ENCODE data around the gene NDFIP1. TPM values are rescaled to one million over a fixed set of nuclear protein-coding genes. Genes with fewer than 3 reads are reported as not detected.

NDFIP1 gene
- total RNA-seq, 1 experiment from 2014 or later: 33.5 TPM

DNA sequence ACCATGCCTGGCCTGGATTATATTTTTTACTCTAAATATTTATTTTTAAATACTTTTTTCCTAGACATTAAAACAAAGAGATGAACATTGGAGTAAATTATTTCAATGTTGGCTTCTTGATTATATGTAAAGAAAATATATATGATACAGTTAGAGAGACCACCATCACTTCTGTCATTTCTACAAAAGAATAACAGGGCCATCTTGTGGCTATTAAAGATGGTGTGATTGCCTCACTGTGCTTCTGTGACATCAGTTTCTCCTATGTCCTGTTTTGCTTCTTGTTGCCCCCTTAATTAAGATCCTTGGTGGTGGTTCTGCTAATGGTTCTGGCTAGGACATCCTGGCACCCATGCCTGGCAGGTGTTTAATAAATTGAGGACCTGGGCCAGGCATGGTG lies 32.9 kb downstream of the NDFIP1 start:
- Histone ChIP-seq H3K4me3 (ENCODE audit: low read length) (no peak overlapping the region), H2AFZ (ENCODE audit: low read length) (no peak overlapping the region), H3K27ac (ENCODE audit: low read length) (no peak overlapping the region), H3K79me2 (ENCODE audit: low read length) (no peaks in the 10 kb centered on the region), H3K36me3 (ENCODE audit: low read depth, low read length) (peaks cover 12% of the 10 kb centered on the region), H4K20me1 (ENCODE audit: low read length) (no peaks in the 10 kb centered on the region), H3K9ac (ENCODE audit: low read length) (no peak overlapping the region), H3K27me3 (ENCODE audit: low read length) (no peaks in the 10 kb centered on the region), H3K9me3 (ENCODE audit: low read length) (no peaks in the 10 kb centered on the region), H3K9me2 (replicated peaks; ENCODE audit: low read length) (no peaks in the 10 kb centered on the region), H3F3A (ENCODE audit: low read length, unreplicated experiment) (no peaks in the 10 kb centered on the region), H3K4me2 (ENCODE audit: low read length) (no peak overlapping the region), H3K4me1 (ENCODE audit: insufficient read depth, low read length) (no peaks in the 10 kb centered on the region)
- ChIA-PET POLR2A (ENCODE audit: unreplicated experiment) (no interaction called here), CTCF (no interaction called here)
- BruUV-seq (replicated peaks): no TSS peak
- ATAC-seq (no peak), DNase-seq (peak; percentile 7)
- intact Hi-C loops (cut with micrococcal nuclease): loop anchor here (5.0 kb wide), 1 partner anchor 34 kb away; the partner anchor contains the start of gene NDFIP1
- TF ChIP-seq EZH2phosphoT487 (IDR thresholded peaks at IDR 0.05; ENCODE audit: borderline replicate concordance, low read length): no peak
- TF ChIP-seq EZH2 (IDR thresholded peaks at IDR 0.05; ENCODE audit: low read length, unreplicated experiment): no peak
- TF ChIP-seq, protein P1, sequence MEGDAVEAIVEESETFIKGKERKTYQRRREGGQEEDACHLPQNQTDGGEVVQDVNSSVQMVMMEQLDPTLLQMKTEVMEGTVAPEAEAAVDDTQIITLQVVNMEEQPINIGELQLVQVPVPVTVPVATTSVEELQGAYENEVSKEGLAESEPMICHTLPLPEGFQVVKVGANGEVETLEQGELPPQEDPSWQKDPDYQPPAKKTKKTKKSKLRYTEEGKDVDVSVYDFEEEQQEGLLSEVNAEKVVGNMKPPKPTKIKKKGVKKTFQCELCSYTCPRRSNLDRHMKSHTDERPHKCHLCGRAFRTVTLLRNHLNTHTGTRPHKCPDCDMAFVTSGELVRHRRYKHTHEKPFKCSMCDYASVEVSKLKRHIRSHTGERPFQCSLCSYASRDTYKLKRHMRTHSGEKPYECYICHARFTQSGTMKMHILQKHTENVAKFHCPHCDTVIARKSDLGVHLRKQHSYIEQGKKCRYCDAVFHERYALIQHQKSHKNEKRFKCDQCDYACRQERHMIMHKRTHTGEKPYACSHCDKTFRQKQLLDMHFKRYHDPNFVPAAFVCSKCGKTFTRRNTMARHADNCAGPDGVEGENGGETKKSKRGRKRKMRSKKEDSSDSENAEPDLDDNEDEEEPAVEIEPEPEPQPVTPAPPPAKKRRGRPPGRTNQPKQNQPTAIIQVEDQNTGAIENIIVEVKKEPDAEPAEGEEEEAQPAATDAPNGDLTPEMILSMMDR (conservative IDR thresholded peaks at IDR 0.05; ENCODE audit: low read depth, low read length): peak; percentile 40; the same call in 1 of the 2 replicates

DNA sequence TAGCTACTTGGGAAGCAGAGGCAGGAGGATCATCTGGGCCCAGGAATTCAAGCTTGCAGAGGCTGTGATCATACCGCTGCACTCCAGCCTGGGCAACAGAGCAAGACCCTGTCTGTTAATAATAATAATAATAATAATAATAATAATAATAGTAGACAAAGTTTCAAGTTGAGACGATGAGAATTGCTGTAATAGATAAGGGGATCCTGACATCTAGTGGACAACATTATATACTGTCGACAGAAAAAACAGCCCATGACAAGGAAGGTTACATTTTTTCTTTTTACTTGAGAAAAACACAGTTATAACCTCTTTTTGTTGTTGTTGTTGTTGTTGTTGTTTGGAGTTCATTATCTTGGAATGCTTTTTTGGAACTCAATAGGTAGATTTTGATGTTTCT lies 35.3 kb downstream of the NDFIP1 start:
- TF ChIP-seq, protein P1 (conservative IDR thresholded peaks at IDR 0.05; ENCODE audit: low read depth, low read length): peak; percentile 47
- no peak for TF ChIP-seq EZH2 (IDR thresholded peaks at IDR 0.05; ENCODE audit: low read length, unreplicated experiment)
- Histone ChIP-seq H3K36me3 (ENCODE audit: low read depth, low read length) (peaks cover 23% of the 10 kb centered on the region), H3K79me2 (ENCODE audit: low read length) (no peaks in the 10 kb centered on the region), H3K27me3 (ENCODE audit: low read length) (no peaks in the 10 kb centered on the region), H3K4me2 (ENCODE audit: low read length) (no peak overlapping the region), H3F3A (ENCODE audit: low read length, unreplicated experiment) (no peaks in the 10 kb centered on the region), H3K9me2 (replicated peaks; ENCODE audit: low read length) (no peaks in the 10 kb centered on the region), H3K27ac (ENCODE audit: low read length) (no peak overlapping the region), H3K4me3 (ENCODE audit: low read length) (no peak overlapping the region), H2AFZ (ENCODE audit: low read length) (no peak overlapping the region), H3K4me1 (ENCODE audit: insufficient read depth, low read length) (no peaks in the 10 kb centered on the region), H4K20me1 (ENCODE audit: low read length) (no peaks in the 10 kb centered on the region), H3K9me3 (ENCODE audit: low read length) (no peaks in the 10 kb centered on the region), H3K9ac (ENCODE audit: low read length) (no peak overlapping the region)
- no TSS peak for BruUV-seq (replicated peaks)
- ChIA-PET CTCF (interaction anchor here (0.6 to 1.4 kb wide), 3 partner anchors 128 to 152 kb away, joined by 3 to 9 read pairs (median 4); partner anchors contain the start of gene GNPDA1), POLR2A (ENCODE audit: unreplicated experiment) (no interaction called here)
- peak; percentile 38; the same call in 1 of the 2 replicates for ATAC-seq
- DNase-seq: peak; percentile 50
- intact Hi-C loops (cut with micrococcal nuclease): loop anchor here (1.0 to 5.0 kb wide), 2 partner anchors 37 to 132 kb away; partner anchors contain the start of gene NDFIP1

DNA sequence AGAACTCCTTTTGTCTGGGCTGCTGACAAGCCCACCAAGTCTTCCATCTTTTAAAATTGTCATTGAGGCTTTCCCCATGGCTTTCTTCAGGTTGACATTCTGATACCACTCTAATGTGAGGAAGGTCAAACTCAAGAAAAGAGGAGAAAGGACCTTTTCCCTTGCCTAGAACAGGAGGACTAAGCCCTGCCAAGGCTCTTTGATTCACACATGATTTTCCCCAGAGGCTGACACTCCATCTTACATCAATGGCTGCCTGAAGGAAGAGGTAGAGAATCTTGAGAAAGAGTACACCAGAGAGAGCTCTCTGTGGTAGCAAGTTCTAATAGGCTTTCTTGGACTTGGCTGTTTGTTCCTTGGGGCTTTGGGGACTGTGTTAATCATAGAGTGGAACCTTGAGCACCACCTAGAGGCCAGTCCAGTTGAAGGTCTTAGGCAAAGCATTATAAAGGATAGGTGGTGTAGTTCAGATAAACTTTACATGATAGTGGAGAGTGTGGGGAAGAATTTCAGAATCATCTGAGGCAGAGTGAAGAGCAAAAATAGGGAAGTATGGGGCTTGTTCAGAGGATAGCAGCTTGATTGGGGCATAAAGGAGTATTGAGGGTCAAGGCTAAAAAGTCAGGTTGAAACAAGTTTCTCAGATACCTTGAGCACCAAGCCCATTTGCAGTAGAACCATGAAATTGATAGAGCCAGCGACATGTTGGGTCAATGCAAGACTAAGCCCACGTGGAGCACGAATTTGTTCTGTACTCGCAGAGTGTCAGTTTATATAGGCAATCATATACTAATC lies 36.7 kb downstream of the NDFIP1 start:
- H3K4me3 ChIP-seq (ENCODE audit: low read length): no peak overlapping the region
- no peaks in the 10 kb centered on the region for H3K27me3 ChIP-seq (ENCODE audit: low read length)
- H3K36me3 ChIP-seq (ENCODE audit: low read depth, low read length): peaks cover 23% of the 10 kb centered on the region
- no peaks in the 10 kb centered on the region for H3F3A ChIP-seq (ENCODE audit: low read length, unreplicated experiment)
- ChIA-PET POLR2A (ENCODE audit: unreplicated experiment) (no interaction called here), CTCF (interaction anchor here (0.5 to 0.6 kb wide), 2 partner anchors 285 to 360 kb away, joined by 4 to 15 read pairs; no protein-coding TSS in a partner anchor)
- H4K20me1 ChIP-seq (ENCODE audit: low read length): no peaks in the 10 kb centered on the region
- no peak overlapping the region for H3K27ac ChIP-seq (ENCODE audit: low read length)
- peak; percentile 91 for ATAC-seq
- H3K4me2 ChIP-seq (ENCODE audit: low read length): no peak overlapping the region
- no TSS peak for BruUV-seq (replicated peaks)
- H3K79me2 ChIP-seq (ENCODE audit: low read length): no peaks in the 10 kb centered on the region
- no peaks in the 10 kb centered on the region for H3K4me1 ChIP-seq (ENCODE audit: insufficient read depth, low read length)
- no peak overlapping the region for H3K9ac ChIP-seq (ENCODE audit: low read length)
- DNase-seq: peak; percentile 74
- intact Hi-C loops (cut with micrococcal nuclease): loop anchor here (1.0 kb wide), 1 partner anchor 153 kb away; no protein-coding TSS in a partner anchor
- H2AFZ ChIP-seq (ENCODE audit: low read length): no peak overlapping the region
- H3K9me3 ChIP-seq (ENCODE audit: low read length): no peaks in the 10 kb centered on the region
- H3K9me2 ChIP-seq (replicated peaks; ENCODE audit: low read length): no peaks in the 10 kb centered on the region
- TF ChIP-seq, protein P1 (conservative IDR thresholded peaks at IDR 0.05; ENCODE audit: low read depth, low read length): peak; percentile 81
- TF ChIP-seq EZH2 (IDR thresholded peaks at IDR 0.05; ENCODE audit: low read length, unreplicated experiment): no peak

Data from PC-3 (cell line).